AG09319 (cell line): Measurements from ENCODE around the gene ZER1.
"Not testable (repeated sequence)": the region's sequence is repeated elsewhere in the genome, so short reads cannot be mapped to it uniquely, and the experiment has no call there.

Source experiments
- DNase-seq: peaks from one replicate; pipeline ENCODE4 v3.0.0-alpha.2; 2010; ENCODE audit warnings: low read depth; ENCODE audit errors: extremely low read depth
- TF ChIP-seq, protein P1 (sequence below): IDR thresholded peaks from 2 replicates; pipeline ENCODE4 v1.5.1; 2011; ENCODE audit warnings: low read depth, mild to moderate bottlenecking, inconsistent platforms, low read length, moderate library complexity

Gene ZER1

DNA sequence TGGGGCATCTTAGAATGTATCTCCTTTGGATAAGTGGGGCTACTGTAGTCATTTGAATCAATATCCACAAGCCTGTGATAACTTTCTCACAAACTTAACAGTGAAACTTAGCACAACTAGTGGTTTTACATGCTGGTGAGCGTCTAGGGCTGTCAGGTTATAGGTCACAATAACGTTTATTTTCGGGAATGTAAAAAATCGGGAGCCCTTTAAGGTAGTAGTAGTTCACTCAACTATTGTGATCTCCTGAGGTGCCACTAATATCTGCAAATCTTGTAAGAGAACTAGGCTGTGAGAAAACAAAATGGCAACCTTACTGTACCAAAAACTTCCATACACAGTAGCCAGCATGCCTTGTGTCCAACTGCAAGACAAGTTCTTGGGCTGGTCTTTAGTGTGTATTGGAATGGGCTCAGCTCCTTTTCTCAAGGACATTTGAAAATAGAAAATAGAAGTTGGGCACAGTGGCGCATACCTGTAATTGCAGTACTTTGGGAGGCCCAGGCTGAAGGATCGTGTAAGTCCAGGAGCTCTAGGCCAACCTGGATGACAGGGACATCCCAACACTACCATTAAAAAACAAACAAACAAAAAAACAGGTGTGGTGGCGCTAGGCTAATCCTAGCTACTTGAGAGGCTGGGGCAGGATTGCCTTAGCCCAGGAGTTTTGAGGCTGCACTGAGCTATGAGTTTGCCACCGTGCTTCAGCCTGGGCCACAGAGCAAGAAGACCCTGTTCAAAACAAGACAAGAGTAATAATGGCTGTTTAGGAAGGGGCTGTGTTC lies 74.6 kb downstream of the ZER1 start:
- TF ChIP-seq, protein P1, sequence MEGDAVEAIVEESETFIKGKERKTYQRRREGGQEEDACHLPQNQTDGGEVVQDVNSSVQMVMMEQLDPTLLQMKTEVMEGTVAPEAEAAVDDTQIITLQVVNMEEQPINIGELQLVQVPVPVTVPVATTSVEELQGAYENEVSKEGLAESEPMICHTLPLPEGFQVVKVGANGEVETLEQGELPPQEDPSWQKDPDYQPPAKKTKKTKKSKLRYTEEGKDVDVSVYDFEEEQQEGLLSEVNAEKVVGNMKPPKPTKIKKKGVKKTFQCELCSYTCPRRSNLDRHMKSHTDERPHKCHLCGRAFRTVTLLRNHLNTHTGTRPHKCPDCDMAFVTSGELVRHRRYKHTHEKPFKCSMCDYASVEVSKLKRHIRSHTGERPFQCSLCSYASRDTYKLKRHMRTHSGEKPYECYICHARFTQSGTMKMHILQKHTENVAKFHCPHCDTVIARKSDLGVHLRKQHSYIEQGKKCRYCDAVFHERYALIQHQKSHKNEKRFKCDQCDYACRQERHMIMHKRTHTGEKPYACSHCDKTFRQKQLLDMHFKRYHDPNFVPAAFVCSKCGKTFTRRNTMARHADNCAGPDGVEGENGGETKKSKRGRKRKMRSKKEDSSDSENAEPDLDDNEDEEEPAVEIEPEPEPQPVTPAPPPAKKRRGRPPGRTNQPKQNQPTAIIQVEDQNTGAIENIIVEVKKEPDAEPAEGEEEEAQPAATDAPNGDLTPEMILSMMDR: no peak

DNA sequence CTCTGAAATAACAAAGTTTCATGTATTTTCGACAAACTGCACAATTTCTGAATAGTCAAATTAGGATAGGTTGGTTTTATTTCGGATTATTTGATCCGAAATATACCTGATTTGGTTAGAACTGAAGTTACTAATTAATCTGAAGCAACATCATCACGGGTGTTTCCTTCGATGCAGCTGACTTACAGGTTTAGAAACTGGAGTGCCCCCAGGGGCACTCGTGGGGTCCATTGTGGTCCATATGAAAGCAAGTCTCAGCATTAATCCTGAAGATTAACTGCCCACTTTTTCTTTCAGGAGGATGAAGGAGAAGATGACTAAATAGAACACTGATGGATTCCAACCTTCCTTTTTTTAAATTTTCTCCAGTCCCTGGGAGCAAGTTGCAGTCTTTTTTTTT lies 77.4 kb downstream of the ZER1 start:
- TF ChIP-seq, protein P1: no peak
- no peak for DNase-seq

More for the DNA sequence above, 74.6 kb downstream of the ZER1 start:
- DNase-seq: no peak

DNA sequence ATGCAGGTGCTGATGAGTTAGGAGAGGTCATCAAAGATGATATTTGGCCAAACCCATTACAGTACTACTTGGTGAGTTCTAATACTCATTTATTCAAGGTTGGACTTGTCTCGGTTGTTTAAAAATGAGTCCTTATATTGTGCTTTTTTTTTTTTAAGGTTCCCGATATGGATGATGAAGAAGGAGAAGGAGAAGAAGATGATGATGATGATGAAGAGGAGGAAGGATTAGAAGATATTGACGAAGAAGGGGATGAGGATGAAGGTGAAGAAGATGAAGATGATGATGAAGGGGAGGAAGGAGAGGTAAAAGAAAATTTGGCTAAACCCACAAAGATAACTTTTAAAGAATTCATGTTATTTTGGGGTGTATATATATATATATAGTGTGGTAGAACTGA lies 78.0 kb downstream of the ZER1 start:
- DNase-seq: not testable (repeated sequence)

DNA sequence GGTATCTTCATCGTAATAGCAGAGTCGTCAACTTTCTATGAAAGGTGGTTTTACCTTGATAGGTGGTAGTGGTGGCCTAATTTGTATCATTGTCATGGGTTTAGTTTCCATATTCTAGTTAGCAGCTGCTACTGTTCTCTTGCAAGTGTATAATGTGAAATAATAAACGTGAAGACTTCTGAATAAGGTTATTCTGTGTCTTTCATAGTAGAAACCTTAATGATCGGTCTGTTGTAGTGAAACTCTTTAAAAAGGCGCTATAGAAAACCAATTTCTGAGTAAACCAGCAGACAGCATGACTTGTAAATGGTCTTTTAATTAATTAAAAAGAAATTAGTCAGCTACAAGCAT lies 81.1 kb downstream of the ZER1 start:
- no peak for DNase-seq
- TF ChIP-seq, protein P1: no peak

DNA sequence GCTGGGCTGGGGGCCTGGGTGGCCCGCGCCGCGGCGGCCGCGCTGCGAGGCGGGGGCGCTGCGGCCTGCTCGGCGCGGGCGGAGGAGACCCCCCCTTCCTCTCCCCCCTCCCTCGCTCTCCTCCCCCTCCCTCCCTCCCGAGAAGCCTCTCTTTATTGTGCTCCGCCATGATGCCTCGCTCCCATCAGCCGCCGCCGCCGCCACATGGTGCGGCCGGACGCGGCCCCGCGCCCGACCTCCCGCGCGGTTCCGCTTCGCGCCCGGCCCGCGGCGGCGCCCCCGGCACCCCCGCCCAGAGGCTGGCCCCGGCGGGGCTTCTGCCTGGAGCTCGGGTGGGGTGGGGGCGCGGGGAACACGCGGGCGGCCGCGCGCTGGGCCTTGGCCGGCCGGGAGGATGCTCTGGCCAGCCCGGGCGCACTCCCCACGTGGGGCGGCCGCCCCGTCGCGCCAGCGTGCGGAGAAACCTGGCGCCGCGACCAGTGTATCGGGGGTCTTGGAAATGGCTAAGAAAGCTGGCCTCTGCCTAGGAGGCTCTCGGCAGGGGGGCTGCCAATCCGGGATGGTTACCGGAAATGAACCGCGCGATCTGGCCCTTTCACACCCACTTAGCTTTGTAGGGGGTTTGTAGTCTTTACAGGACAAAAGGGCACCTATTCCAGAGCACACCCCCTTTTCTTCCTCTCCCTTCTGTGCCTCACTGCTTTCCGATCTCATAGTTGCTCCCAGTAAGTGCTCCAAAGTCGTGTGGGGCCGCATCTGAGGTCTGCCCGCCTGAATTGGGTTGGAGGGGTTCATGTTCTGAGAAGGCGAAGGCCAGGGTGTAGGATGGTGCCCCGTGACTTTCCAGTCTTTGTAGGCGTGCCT lies 81.7 kb downstream of the ZER1 start:
- TF ChIP-seq, protein P1: no peak
- no peak for DNase-seq

DNA sequence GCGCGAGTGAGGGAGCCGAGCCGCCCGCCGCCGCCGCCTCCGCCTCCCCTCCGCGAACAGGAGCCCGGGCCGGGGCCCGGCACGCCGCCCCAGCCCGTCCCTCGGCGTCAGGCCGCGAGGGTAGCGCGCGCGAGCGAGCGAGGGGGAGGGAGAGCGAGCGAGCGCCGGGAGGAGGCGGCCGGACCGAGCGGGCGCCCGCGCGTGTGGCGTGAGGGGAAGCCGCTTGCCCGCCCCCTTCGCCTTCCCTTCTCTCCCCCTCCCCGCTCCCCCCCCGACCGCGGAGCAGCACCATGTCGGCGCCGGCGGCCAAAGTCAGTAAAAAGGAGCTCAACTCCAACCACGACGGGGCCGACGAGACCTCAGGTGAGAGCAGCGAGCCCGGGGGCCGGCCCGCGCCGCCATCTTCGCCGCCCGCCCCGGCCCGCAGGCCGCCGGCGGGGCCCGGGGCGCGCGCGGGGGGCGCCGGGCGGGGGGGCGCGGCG lies 82.4 kb downstream of the ZER1 start:
- no peak for DNase-seq
- TF ChIP-seq, protein P1: no peak

DNA sequence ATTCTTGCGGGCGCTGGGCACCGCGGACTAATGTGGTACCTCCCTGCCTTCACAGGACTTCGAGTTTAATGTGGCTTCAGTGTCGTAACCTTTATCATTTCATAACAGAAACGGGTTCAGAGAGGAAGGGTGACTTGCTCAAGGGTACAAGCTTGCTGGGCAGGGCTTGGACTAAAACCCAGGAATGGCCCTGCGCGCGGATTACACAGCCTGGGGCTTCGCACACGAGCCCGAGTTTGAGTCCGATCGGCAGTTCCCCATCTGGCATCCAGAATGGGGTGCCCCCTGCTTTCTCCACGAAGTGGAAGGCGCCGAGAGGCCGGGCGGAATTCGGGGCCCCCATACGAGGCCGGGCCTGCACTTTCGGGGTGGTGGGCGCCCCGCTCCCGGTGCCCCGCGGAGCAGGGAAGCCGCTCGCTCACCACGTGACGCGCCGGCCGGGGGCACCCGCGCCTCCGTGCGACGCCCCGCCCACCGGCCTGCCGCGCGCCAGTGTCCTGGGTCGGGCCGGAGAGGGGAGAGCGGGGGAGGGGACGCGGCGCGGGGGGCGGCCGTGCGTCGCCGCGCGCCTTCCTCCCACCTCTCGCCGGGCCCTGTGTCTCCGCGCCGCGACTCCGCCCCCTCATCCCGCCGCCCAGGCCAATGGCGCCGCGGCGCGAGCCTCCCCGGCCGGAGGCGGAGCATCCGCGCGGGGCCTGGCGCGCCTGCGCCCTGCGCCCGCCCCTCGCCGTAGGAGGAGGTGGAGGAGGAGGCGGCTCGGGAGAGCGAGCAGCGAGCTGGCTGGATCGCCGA lies 83.0 kb downstream of the ZER1 start, which contains the start of gene SET:
SET (plus strand) TSS at position 722 of the 792 bp plus-strand sequence. CDS start 361 bp downstream, outside the sequence.
- TF ChIP-seq, protein P1: no peak
- peak; percentile 83 for DNase-seq
